Measurements from ENCODE around the gene MORF4L2. TPM values are rescaled to one million over a fixed set of nuclear protein-coding genes. Genes with fewer than 3 reads are reported as not detected.

Gene MORF4L2
- total and polyA plus RNA-seq, 2 donors (not counting 1 experiment from before 2014, with no cell fraction given), result 69.3 to 103 TPM

DNA sequence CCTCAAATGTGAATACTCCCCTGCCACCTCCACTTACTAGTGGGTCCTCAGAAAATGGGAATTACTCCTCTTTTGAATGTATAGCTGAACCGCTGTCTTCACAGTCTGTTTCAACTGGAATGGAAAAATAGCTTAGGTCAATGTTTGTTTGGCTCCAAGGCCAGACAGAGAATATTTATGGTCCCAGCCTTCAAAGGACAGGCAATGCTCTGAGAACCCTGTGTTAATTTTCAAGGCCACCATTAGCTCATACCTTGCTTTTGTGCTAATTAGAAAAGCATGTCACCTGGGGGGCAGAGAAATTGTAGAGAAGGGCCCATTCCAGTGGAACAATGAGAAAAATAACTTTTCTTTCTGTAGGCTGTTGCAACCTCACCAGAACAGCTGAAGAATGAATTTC is 4.6 kb upstream of the MORF4L2 start:
- TF ChIP-seq, protein P1, sequence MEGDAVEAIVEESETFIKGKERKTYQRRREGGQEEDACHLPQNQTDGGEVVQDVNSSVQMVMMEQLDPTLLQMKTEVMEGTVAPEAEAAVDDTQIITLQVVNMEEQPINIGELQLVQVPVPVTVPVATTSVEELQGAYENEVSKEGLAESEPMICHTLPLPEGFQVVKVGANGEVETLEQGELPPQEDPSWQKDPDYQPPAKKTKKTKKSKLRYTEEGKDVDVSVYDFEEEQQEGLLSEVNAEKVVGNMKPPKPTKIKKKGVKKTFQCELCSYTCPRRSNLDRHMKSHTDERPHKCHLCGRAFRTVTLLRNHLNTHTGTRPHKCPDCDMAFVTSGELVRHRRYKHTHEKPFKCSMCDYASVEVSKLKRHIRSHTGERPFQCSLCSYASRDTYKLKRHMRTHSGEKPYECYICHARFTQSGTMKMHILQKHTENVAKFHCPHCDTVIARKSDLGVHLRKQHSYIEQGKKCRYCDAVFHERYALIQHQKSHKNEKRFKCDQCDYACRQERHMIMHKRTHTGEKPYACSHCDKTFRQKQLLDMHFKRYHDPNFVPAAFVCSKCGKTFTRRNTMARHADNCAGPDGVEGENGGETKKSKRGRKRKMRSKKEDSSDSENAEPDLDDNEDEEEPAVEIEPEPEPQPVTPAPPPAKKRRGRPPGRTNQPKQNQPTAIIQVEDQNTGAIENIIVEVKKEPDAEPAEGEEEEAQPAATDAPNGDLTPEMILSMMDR (IDR thresholded peaks at IDR 0.05), result no peak
- TF ChIP-seq EZH2 (IDR thresholded peaks at IDR 0.05; ENCODE audit: borderline replicate concordance, insufficient read depth, low read depth, low read length, poor library complexity, severe bottlenecking), result no peak
- Histone ChIP-seq H4K20me1 (ENCODE audit: control insufficient read depth, insufficient read depth, low read length, poor library complexity, severe bottlenecking) (no peaks in the 10 kb centered on the region), H3K36me3 (replicated peaks in 1 of 2; ENCODE audit: control extremely low read depth in 1 of 2, control insufficient read depth in 1 of 2, extremely low read depth in 1 of 2, insufficient read depth in 2 of 2, low read length in 1 of 2) (no peaks in the 10 kb centered on the region), H3K79me2 (ENCODE audit: control insufficient read depth, insufficient read depth, low read length) (peaks cover 3% of the 10 kb centered on the region), H3K27me3 (replicated peaks in 1 of 4; ENCODE audit: control extremely low read depth in 1 of 4, control insufficient read depth in 3 of 4, insufficient read depth in 4 of 4, low read length in 3 of 4) (no peaks in the 10 kb centered on the region), H3K4me1 (ENCODE audit: control insufficient read depth in 2 of 2, insufficient read depth in 2 of 2, low read length in 2 of 2) (no peaks in the 10 kb centered on the region), H3K9ac (ENCODE audit: low read length) (no peak overlapping the region), H3K9me3 (ENCODE audit: control extremely low read depth in 1 of 3, control insufficient read depth in 2 of 3, insufficient read depth in 1 of 3, low read length in 2 of 3) (no peaks in the 10 kb centered on the region), H3K4me2 (replicated peaks; ENCODE audit: low read depth, low read length, poor library complexity, severe bottlenecking) (no peak overlapping the region), H3K27ac (ENCODE audit: low read length in 2 of 2) (no peak overlapping the region), H2AFZ (ENCODE audit: insufficient read depth, low read depth, low read length, poor library complexity, severe bottlenecking) (no peak overlapping the region), H3K4me3 (ENCODE audit: control extremely low read depth in 1 of 5, extremely low read depth in 1 of 5, insufficient read depth in 1 of 5, low read depth in 2 of 5, low read length in 4 of 5) (no peak overlapping the region)
- no CpG with 5 or more reads among the region's 1 CpG for WGBS (ENCODE audit: insufficient coverage)
- H3K27ac Mint-ChIP-seq, result no peak overlapping the region
- intact Hi-C loops (cut with micrococcal nuclease), result no loop called here
- no peaks in the 10 kb centered on the region for H3K9me3 Mint-ChIP-seq (ENCODE audit: insufficient read depth)
- ATAC-seq (ENCODE audit: low read depth) (no peak), DNase-seq (no peak)
- no peaks in the 10 kb centered on the region for H3K27me3 Mint-ChIP-seq
- no peaks in the 10 kb centered on the region for H3K4me1 Mint-ChIP-seq
- ChIA-PET CTCF (interaction anchor here (1.6 to 2.8 kb wide), 2 partner anchors 20 to 121 kb away, joined by 3 to 11 read pairs; partner anchors contain the start of gene TMEM31), POLR2A (no interaction called here)
- no peak overlapping the region for H3K4me3 Mint-ChIP-seq

DNA sequence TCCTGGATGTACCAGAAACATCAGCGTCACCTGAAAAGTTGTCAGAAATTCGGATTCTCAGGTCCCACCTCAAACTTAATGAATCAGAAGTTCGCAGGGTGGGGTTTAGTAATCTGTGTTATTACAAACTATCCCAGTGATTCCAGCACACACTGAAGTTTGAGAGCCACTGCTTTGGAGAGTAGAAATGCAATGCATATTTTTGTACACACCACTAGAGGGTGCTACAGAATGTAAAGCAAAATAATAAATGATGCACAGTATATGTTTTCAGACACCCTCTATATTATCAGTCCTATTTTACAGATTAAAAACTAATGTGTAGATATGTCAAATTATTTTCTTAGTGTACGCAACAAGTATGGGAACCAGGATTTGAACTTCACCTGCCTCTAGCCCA is 2.4 kb upstream of the MORF4L2 start:
- no peak for TF ChIP-seq EZH2 (IDR thresholded peaks at IDR 0.05; ENCODE audit: borderline replicate concordance, insufficient read depth, low read depth, low read length, poor library complexity, severe bottlenecking)
- TF ChIP-seq, protein P1 (IDR thresholded peaks at IDR 0.05), result peak; percentile 73
- no CpG with 5 or more reads among the region's 4 CpGs for WGBS (ENCODE audit: insufficient coverage)
- peaks cover 3 to 4% of the 10 kb centered on the region in 2 donors for H3K4me1 ChIP-seq (ENCODE audit: control insufficient read depth in 2 of 2, insufficient read depth in 2 of 2, low read length in 2 of 2)
- H3K79me2 ChIP-seq (ENCODE audit: control insufficient read depth, insufficient read depth, low read length), result peaks cover 8% of the 10 kb centered on the region
- CTCF ChIA-PET, result interaction anchor here (1.5 to 1.8 kb wide), 2 partner anchors 128 to 131 kb away, joined by 3 to 7 read pairs; no protein-coding TSS in a partner anchor
- Mint-ChIP-seq H3K27ac (no peak overlapping the region), H3K27me3 (no peaks in the 10 kb centered on the region), H3K4me3 (no peak overlapping the region), H3K4me1 (peaks cover 7% of the 10 kb centered on the region), H3K9me3 (ENCODE audit: insufficient read depth) (no peaks in the 10 kb centered on the region)
- H2AFZ ChIP-seq (ENCODE audit: insufficient read depth, low read depth, low read length, poor library complexity, severe bottlenecking), result no peak overlapping the region
- ATAC-seq (ENCODE audit: low read depth), result no peak
- no peak overlapping the region for H3K27ac ChIP-seq (ENCODE audit: low read length in 2 of 2)
- no peak overlapping the region for H3K4me3 ChIP-seq (ENCODE audit: control extremely low read depth in 1 of 5, extremely low read depth in 1 of 5, insufficient read depth in 1 of 5, low read depth in 2 of 5, low read length in 4 of 5)
- H3K9me3 ChIP-seq (ENCODE audit: control extremely low read depth in 1 of 3, control insufficient read depth in 2 of 3, insufficient read depth in 1 of 3, low read length in 2 of 3), result no peaks in the 10 kb centered on the region
- H4K20me1 ChIP-seq (ENCODE audit: control insufficient read depth, insufficient read depth, low read length, poor library complexity, severe bottlenecking), result no peaks in the 10 kb centered on the region
- H3K4me2 ChIP-seq (replicated peaks; ENCODE audit: low read depth, low read length, poor library complexity, severe bottlenecking), result no peak overlapping the region
- peak; percentile 48 for DNase-seq
- H3K36me3 ChIP-seq (replicated peaks in 1 of 2; ENCODE audit: control extremely low read depth in 1 of 2, control insufficient read depth in 1 of 2, extremely low read depth in 1 of 2, insufficient read depth in 2 of 2, low read length in 1 of 2), result peaks cover 0 to 11% of the 10 kb centered on the region in 2 experiments
- intact Hi-C loops (cut with micrococcal nuclease), result loop anchor here (1.0 to 10.0 kb wide), 5 partner anchors 128 to 472 kb away; partner anchors contain the start of genes BEX4, RAB9B and ZCCHC18
- H3K9ac ChIP-seq (ENCODE audit: low read length), result no peak overlapping the region
- POLR2A ChIA-PET, result no interaction called here
- no peaks in the 10 kb centered on the region for H3K27me3 ChIP-seq (replicated peaks in 1 of 4; ENCODE audit: control extremely low read depth in 1 of 4, control insufficient read depth in 3 of 4, insufficient read depth in 4 of 4, low read length in 3 of 4)
